ENCODE data around the gene DMD. TPM values are rescaled to one million over a fixed set of nuclear protein-coding genes. Genes with fewer than 3 reads are reported as not detected.

Gene DMD
- total RNA-seq, 1 experiment from 2014 or later, result 19.3 TPM

DNA sequence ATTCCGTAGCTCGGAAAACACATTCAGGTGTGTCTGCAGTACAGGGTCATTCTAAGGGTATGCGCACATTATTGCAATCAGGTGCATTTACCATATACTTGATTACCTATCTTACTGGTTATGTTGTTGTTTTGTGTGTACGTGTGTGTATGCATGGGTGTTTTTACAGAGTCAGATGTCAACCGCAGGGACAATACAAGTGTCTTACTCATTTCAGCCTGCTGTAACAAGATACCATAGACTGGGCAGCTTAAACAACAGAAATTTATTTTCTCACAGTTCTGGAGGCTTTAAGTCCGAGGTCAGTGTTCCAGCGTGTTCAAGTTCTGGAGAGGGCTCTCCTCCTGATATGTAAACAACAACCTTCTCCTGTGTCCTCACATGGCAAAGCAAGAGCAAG, 316.7 kb downstream of the DMD start:
- intact Hi-C loops (cut with micrococcal nuclease), result no loop called here
- Mint-ChIP-seq H3K9me3 (ENCODE audit: unreplicated experiment) (no peaks in the 10 kb centered on the region), H3K36me3 (ENCODE audit: insufficient read depth, unreplicated experiment) (no peaks in the 10 kb centered on the region), H3K27ac (ENCODE audit: low read depth, unreplicated experiment) (no peak overlapping the region), H3K4me3 (ENCODE audit: unreplicated experiment) (no peak overlapping the region), H3K27me3 (ENCODE audit: insufficient read depth, unreplicated experiment) (no peaks in the 10 kb centered on the region), H3K4me1 (ENCODE audit: insufficient read depth, unreplicated experiment) (no peaks in the 10 kb centered on the region)
- no TSS peak for BruUV-seq (replicated peaks)
- POLR2A ChIA-PET, result no interaction called here
- TF ChIP-seq, protein P1, sequence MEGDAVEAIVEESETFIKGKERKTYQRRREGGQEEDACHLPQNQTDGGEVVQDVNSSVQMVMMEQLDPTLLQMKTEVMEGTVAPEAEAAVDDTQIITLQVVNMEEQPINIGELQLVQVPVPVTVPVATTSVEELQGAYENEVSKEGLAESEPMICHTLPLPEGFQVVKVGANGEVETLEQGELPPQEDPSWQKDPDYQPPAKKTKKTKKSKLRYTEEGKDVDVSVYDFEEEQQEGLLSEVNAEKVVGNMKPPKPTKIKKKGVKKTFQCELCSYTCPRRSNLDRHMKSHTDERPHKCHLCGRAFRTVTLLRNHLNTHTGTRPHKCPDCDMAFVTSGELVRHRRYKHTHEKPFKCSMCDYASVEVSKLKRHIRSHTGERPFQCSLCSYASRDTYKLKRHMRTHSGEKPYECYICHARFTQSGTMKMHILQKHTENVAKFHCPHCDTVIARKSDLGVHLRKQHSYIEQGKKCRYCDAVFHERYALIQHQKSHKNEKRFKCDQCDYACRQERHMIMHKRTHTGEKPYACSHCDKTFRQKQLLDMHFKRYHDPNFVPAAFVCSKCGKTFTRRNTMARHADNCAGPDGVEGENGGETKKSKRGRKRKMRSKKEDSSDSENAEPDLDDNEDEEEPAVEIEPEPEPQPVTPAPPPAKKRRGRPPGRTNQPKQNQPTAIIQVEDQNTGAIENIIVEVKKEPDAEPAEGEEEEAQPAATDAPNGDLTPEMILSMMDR (IDR thresholded peaks at IDR 0.05; ENCODE audit: unreplicated experiment), result no peak
- DNase-seq (ENCODE audit: unreplicated experiment), result no peak
- CTCF ChIA-PET, result no interaction called here

DNA sequence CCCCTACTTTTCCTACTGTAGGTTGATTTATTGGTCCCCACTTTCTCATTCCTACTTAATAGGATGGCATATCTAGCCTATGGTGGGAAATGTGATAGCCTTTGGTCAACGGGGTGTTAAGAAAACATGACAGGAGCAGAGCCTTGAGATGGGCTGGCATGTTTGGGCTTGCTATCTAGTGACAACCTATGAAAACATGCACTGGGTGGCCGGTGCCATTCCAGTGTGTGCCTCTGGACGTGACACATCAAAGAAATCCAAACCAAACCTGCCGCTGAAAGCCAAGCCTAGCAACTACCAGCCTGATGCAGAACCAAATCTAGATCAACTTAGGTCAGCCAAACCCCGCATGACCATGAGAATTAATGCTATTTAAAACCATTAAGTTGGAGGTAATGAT, 317.6 kb downstream of the DMD start:
- CTCF ChIA-PET, result no interaction called here
- intact Hi-C loops (cut with micrococcal nuclease), result no loop called here
- POLR2A ChIA-PET, result interaction anchor here (1.0 kb wide), 1 partner anchor 19 kb away, joined by 3 read pairs; no protein-coding TSS in a partner anchor
- BruUV-seq (replicated peaks), result no TSS peak
- no peak overlapping the region for H3K4me3 Mint-ChIP-seq (ENCODE audit: unreplicated experiment)
- TF ChIP-seq, protein P1 (IDR thresholded peaks at IDR 0.05; ENCODE audit: unreplicated experiment), result no peak
- H3K36me3 Mint-ChIP-seq (ENCODE audit: insufficient read depth, unreplicated experiment), result no peaks in the 10 kb centered on the region
- no peaks in the 10 kb centered on the region for H3K27me3 Mint-ChIP-seq (ENCODE audit: insufficient read depth, unreplicated experiment)
- no peaks in the 10 kb centered on the region for H3K9me3 Mint-ChIP-seq (ENCODE audit: unreplicated experiment)
- H3K4me1 Mint-ChIP-seq (ENCODE audit: insufficient read depth, unreplicated experiment), result no peaks in the 10 kb centered on the region
- no peak for DNase-seq (ENCODE audit: unreplicated experiment)
- no peak overlapping the region for H3K27ac Mint-ChIP-seq (ENCODE audit: low read depth, unreplicated experiment)

GRCh38 chrX:32877592-32877991, 333.8 kb downstream of the DMD start:
- ChIA-PET CTCF (interaction anchor here (0.7 kb wide), 2 partner anchors 459 to 1223 kb away, joined by 3 to 4 read pairs; no protein-coding TSS in a partner anchor), POLR2A (interaction anchor here (0.9 to 1.0 kb wide), 2 partner anchors 8 to 10 kb away, joined by 3 read pairs; no protein-coding TSS in a partner anchor)
- no peak overlapping the region for H3K27ac Mint-ChIP-seq (ENCODE audit: low read depth, unreplicated experiment)
- no TSS peak for BruUV-seq (replicated peaks)
- TF ChIP-seq, protein P1 (IDR thresholded peaks at IDR 0.05; ENCODE audit: unreplicated experiment), result no peak
- intact Hi-C loops (cut with micrococcal nuclease), result no loop called here
- H3K4me3 Mint-ChIP-seq (ENCODE audit: unreplicated experiment), result no peak overlapping the region
- DNase-seq (ENCODE audit: unreplicated experiment), result peak; percentile 72
- H3K4me1 Mint-ChIP-seq (ENCODE audit: insufficient read depth, unreplicated experiment), result peaks cover 6% of the 10 kb centered on the region
- no peaks in the 10 kb centered on the region for H3K36me3 Mint-ChIP-seq (ENCODE audit: insufficient read depth, unreplicated experiment)
- H3K27me3 Mint-ChIP-seq (ENCODE audit: insufficient read depth, unreplicated experiment), result peaks cover 28% of the 10 kb centered on the region
- H3K9me3 Mint-ChIP-seq (ENCODE audit: unreplicated experiment), result no peaks in the 10 kb centered on the region

GRCh38 chrX:32874839-32875238, 336.5 kb downstream of the DMD start:
- Mint-ChIP-seq H3K9me3 (ENCODE audit: unreplicated experiment) (no peaks in the 10 kb centered on the region), H3K36me3 (ENCODE audit: insufficient read depth, unreplicated experiment) (no peaks in the 10 kb centered on the region), H3K27ac (ENCODE audit: low read depth, unreplicated experiment) (no peak overlapping the region), H3K4me3 (ENCODE audit: unreplicated experiment) (no peak overlapping the region), H3K4me1 (ENCODE audit: insufficient read depth, unreplicated experiment) (peaks cover 20% of the 10 kb centered on the region), H3K27me3 (ENCODE audit: insufficient read depth, unreplicated experiment) (peaks cover 39% of the 10 kb centered on the region)
- DNase-seq (ENCODE audit: unreplicated experiment), result no peak
- TF ChIP-seq, protein P1 (IDR thresholded peaks at IDR 0.05; ENCODE audit: unreplicated experiment), result no peak
- intact Hi-C loops (cut with micrococcal nuclease), result no loop called here
- no TSS peak for BruUV-seq (replicated peaks)
- ChIA-PET POLR2A (interaction anchor here (1.1 kb wide), 1 partner anchor 18 kb away, joined by 3 read pairs; no protein-coding TSS in a partner anchor), CTCF (interaction anchor here (0.7 kb wide), 1 partner anchor 95 kb away, joined by 3 read pairs; no protein-coding TSS in a partner anchor)

Data from MCF 10A (cell line).